HPDE6-E6E7 (cell line): ENCODE measurements around the gene NVL.
A peak's percentile ranks its signal among the peaks of the same experiment; 100 is the strongest.
"Not testable (repeated sequence)": the region's sequence is repeated elsewhere in the genome, so short reads cannot be mapped to it uniquely, and the experiment has no call there.

ENCODE experiments used
- DNase-seq: peaks from one replicate; pipeline ENCODE4 v3.0.0; 2011; ENCODE audit warnings: missing footprints; ENCODE audit errors: extremely low spot score

The NVL gene

DNA sequence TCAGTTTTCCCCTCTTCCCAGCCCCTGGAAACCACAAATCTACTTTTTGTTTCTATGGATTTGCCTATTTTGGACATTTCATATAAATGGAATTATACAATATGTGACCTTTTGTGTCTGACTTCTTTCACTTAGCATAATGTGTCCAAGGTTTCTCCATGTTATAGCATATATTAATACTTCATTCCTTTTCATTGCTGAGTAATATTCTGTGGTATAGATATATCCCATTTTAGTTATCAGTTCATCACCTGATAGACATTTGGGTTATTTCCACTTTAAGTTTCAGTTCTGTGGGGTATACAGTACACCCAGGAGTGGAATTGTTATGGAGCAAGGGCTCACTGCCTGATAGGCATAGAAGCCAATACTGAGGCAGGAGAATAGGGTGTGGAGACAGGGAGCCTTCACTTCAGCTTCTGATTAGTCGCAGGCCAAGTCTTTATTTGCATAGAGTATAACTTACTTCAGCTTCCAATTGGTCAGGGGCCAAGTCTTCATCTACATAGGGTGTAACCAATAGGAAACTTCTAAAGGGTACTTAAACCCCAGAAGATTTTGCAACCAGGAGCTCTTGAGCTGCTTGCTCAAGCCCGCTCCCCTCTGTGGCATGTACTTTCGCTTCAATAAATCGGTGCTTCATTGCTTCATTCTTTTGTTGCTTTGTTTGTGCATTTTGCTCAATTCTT lies 8.3 kb upstream of the NVL start:
- DNase-seq, result no peak

DNA sequence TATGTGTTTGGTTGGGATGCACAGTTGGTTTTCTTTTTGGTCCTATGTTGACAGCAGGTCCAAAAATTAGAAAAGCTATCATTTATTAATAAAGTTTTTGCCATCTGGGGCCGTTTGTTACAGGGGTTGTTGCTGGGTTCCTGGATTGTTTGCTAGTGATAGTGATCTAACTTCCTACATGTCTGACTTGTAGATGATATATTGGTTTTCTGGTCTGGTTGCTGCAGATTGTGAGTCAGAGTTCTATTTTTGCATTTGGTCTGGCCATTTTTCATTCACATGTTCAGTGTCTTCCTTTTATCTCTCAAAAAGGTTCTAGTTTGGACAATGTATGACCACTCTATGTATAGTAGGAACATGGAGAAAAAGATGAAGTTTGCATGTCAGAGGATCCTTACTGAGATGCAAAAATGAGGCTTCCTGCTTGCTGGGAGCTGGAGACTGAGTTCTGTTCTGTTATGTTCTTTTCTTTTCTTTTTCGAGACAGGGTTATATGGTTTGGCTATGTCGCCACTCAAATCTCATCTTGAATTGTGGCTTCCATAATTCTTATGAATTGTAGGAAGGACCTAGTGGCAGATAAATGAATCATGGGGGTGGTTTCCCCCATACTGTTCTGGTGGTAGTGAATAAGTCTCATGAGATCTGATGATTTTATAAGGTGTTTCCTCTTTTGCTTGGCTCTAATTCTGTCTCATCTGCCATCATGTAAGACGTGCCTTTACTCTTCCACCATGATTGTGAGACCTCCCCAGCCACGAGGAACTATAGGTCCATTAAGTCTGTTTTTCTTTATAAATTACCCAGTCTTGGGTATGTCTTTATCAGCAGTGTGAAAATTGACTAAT lies 4.2 kb upstream of the NVL start:
- DNase-seq, result no peak

- peak; percentile 15 for DNase-seq
These were observed 3.4 kb upstream of the NVL start for GRCh38 chr1:224333309-224333926.

DNA sequence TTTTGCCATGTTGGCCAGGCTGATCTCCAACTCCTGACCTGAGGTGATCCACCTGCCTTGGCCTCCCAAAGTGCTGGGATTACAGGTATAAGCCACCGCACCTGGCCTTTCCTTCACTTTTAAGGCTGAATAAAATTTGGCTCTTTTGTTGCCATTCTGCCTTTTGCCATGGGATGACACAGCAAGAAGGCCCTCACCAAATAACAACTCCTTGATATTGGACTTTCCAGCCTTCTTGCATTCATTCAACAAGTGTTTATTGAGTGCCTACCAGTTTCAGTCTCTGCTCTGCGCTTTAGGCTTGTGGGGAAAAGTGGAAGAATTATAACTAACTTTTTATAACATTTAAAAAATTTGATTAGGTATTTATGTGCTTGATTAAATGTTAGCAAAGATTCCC lies 1.9 kb upstream of the NVL start:
- DNase-seq, result no peak

DNA sequence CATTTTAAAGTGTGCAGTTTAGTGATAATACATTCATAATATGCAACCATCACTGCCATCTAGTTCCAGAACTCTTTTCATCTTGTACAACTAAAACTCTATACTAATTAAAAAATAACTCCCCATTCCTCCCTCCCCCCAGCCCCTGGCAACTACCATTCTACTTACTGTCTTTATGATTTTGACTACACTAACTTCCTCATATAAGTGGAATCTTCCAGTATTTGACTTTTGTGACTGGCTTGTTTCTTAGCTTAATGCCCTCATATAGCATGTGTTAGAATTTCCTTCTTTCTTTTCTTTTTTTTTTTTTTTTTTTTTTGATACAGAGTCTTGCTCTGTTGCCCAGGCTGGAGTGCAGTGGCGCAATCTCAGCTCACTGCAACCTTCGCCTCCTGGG lies 1.4 kb upstream of the NVL start:
- no peak for DNase-seq

DNA sequence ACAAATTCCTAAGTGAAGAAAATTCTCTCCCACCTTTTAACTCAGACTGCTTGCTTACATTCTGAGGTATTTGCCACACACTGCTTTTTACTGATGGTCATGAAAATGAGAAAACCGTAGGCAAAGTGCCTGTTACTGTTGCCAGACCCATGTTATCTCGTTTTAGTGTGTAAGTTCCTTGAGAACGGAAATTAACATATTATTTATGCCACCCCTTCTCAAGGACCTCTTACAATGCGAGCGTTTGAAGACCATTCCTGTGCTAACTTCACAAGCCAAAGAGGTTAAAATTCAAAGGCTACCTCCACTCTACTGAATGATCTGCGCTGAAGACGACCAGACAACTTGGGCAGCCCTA lies 509 bp downstream of the NVL start:
- no peak for DNase-seq

DNA sequence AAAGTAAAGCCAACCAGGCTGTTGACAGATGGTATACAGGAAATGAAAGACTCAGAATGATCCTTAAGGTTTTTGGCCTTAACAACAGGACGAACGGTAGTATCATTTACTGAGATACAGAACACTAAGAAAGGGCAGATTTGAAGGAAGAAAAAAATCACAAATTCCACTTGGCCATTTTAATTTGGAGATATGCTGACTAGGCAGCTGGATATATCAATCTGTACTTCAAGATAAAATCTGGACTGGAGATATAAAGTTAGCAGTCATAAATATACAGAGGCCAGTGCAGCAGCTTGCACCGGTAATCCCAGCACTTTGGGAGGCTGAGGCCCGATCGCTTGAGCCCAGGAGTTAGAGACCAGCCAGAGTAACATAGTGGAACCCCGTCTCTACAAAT lies 1.3 kb downstream of the NVL start:
- DNase-seq, result no peak

GRCh38 chr1:224325959-224326358 lies 4.0 kb downstream of the NVL start:
- no peak for DNase-seq

DNA sequence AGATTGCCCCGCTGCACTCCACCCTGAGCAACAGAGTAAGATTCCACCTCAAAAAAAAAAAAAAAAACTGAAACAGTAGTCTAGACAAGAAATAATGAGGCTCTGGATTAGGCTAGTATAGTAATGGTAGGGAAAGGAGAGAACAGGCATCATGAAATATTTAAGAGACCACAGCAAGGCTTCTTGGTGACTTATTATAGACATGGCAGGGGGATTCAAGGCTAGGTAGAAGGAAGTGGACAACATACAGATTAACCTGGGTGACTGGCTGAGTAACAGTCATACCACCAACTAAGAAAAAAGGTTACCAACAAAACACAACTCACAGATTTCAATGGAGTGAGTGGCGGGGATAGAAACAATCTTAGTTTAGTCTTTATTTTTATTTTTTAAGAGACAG lies 8.3 kb downstream of the NVL start:
- DNase-seq, result no peak

DNA sequence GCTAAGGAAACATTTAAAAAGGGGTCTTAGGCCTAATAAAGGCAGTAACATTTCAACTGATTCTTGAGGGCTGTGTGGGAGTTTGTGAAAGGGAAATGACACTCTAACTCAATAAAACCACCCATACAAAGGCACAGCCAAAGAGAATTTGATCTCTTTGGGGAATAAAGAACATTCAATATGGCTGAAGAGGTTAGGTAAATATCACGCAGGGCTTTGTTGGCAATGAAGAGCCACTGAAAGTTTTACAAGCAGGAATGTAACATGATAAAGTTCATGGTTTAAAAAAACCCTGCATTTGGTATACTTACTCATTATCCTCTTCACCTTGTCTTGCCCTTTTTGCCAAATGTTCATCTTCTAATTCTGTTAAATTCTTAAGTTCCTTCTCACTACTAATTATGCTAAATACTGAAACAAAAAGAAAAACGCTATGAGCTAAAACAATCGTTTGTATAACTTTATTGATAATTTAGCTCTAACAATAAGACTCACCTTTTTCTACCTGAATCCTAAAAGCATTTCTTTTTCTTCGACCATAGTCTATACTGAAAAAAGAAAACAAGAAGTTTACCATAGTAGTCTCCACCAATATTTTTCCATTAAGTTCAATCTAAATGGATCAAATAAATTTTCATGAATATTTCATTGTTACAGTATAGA lies 12.5 kb downstream of the NVL start:
- no peak for DNase-seq

- DNase-seq, result no peak
These were observed 17.9 kb downstream of the NVL start for GRCh38 chr1:224312025-224312424.

DNA sequence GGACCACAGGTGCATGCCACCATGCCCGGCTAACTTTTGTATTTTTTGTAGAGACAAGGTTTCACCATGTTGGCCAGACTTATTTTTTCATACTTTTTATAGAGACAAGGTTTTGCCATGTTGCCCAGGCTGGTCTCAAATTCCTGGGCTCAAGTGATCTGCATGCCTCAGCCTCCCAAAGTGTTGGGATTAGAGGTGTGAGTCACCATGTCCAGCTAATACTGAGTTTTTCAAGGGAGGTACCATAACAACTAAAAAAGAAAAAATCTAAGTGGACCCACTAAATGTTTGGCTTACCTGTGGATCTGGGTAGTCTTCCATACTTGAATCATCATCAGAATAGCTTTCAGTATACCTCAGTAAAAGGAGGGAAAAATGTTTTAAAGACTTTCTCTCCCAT lies 18.5 kb downstream of the NVL start:
- DNase-seq, result not testable (repeated sequence)

- no peak for DNase-seq
These were observed 21.9 kb downstream of the NVL start for GRCh38 chr1:224308064-224308463.

DNA sequence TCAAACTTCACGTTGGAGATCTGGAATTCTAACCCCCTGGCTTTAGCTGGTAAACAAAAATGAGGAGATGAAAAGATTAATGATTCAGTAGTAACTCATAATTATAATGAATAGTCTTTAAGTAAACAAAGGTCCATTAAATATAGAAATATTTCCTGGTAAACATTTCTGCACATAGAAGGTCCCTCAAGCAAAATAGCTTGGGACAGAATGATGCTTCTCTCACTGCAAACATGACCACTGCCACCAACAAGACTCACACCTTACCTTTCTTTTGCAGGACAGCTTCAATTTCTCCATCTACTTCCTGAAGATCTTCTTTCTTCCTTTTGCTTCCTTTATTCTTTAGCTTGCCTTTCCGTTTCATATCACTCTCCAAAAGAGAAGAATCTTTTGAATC lies 25.2 kb downstream of the NVL start:
- no peak for DNase-seq

GRCh38 chr1:224302947-224303346 lies 27.0 kb downstream of the NVL start:
- DNase-seq, result no peak

DNA sequence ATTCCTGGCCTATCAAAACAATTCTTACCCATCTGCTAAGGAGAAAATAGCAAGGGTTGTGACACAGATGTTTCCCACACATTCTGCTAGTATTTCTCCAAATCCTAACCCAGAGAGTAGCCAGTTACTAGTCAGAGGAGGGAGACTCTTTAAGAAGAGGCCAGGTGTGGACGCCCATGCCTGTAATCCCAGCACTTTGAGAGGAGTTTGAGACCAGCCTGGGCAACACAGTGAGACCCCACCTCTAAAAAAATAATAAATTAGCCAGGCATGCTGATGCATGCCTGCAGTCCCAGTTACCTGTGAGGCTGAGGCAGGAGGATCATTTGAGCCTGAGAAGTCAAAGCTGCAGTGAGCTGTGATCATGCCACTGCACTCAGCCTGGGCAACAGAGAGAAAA lies 28.6 kb downstream of the NVL start:
- no peak for DNase-seq

- peak; percentile 66 for DNase-seq
These were observed 29.6 kb downstream of the NVL start for GRCh38 chr1:224300346-224300745.

GRCh38 chr1:224298346-224299330 lies 31.3 kb downstream of the NVL start:
- DNase-seq, result no peak

- no peak for DNase-seq
These were observed 35.2 kb downstream of the NVL start for GRCh38 chr1:224294775-224295174.

DNA sequence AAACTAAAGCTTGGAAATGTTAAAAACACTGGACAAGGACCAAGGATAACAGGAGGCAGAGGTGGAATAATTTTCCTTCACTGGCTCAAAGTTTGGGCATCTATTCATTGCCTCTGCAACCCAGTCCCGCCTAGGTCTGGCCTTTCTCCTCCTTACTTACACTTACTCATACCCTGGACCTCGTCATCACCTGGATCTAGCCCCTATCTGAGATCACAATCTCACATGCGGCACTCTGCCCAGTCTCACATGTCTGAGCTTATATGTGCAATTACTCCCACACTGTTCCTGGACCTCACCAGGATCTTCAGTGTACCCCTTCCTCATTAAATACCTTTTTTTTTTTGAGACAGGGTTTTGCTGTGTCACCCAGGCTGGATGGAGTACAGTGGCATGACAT lies 37.6 kb downstream of the NVL start:
- DNase-seq, result no peak

DNA sequence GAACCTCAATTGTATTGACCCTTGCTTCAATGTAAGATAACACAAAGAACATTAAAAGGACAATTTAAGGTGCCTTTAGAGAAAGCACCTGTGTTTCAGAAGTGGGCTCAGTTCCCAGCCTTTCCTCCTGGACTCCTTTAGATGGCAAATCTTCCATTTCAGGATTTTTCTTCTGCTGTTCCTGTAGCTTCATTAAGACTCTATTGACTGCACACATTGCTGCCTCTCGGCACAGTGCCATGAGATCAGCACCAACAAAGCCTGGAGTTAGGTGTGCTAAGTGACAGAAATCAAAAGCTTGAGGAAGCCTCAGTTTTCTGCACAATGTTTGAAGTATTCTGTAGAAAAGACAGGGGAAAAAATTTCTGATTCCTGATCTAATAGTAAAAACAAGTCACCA lies 40.6 kb downstream of the NVL start:
- no peak for DNase-seq
